T follicular helper cell (primary cell): ENCODE results near the gene REPS1.
"Not testable (repeated sequence)": the region's sequence is repeated elsewhere in the genome, so short reads cannot be mapped to it uniquely, and the experiment has no call there.

ENCODE experiments used
- DNase-seq: peaks from one replicate; pipeline ENCODE4 v3.0.0-alpha.2; 2020; ENCODE audit warnings: low read depth
- total RNA-seq, 2 experiments: gene quantifications; one replicate each; lab custom pipeline; 2026; lab: John Stamatoyannopoulos, UW

The REPS1 gene
- 92.0 reads per million in 2 experiments for total RNA-seq

DNA sequence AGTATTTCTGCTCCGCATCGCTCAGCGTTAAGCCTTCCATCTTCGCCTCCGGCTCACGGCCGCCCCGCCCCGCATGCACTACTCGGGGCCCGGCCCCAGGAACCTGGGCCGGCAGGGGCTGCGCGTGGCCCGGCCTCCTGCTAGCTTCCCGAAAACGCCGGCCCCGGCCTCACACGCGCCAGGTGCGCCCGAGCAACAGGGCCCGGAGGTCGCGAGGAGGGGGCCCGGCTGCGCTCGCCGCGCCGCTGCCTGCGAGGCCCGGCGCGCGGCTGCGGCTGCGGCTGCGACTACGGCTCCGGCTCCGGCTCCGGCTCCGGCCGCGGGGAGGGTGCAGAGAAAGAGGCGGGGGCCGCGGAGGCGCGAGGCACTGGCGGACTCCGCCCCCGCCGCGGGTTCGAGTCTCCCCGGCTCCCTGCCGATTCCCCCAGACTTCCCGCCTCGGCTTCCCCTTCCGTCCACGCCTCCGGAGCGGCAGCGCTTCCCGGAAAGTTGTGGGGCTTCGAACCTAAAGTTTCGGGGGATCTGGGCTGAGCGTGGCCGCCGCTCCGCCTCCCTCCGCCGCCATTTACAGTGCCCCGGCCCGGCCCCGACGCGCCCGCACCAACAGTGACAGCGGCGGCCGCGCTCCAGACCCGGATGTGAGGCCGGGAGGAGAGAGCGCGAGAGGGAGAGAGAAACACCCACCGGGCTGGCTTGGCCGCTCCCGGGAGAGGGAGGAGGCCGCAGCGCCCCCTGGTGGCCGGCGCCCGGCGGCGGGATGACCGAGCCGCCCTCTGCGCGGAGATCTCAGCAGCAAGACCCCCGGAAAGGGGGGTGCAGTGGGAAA is at the start of gene REPS1:
Gene REPS1 (minus strand): TSS at position 611 of the 826 bp plus-strand sequence. CDS start 571 bp downstream, at position 40.
- DNase-seq = peak; percentile 83

DNA sequence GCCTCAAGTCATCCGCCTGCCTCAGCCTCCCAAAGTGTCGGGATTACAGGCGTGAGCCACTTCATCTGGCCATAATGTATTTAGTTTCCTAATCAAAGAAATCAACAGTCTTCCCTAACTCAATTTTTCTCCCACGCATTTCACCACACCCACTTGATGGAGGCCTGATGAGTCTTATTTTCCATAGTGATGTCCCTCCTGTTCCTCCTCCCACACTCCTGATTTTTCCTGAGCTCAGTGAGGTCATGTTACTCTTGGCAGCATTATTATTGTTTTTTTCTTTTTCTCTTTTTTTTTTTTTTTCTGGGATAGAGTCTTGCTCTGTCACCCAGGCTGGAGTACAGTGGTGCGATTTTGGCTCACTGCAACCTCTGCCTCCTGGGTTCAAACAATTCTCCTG is 49.4 kb upstream of the REPS1 start:
- no peak for DNase-seq

DNA sequence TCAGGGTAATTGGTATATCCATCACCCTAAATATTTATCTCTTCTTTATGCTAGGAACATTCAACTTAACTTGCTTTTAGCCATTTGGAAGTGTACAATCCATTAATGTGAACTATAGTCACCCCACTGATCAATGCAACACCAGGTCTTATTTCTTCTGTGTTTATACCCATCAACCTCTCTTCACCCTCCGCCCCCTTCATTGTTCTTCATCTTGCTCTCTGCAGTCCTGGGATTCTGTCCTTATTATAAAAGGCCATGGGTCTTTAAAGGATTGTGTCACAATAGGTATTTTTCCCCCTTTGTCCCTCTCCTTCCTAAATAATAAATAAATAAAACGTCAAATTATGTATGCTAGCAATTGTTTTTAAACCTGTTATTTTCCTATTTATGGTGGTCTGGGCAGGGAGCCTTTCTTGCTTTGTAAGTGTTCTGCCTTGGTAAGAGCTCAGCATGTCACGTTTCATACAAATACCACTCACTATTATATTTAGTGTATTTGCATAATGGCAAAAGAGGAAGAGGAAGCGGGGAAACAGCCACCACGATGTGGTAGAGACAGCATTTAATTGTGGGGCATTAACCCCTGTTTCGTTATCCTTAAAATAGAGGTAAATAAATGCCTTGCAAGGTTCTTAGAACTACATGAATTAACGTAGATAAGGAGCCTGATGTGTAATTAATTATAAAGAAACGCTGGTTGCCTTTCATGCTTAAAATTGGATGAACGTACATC is 42.3 kb upstream of the REPS1 start:
- DNase-seq = no peak

- DNase-seq = peak; percentile 4
Measured at GRCh38 chr6:139029470-139030227, 41.6 kb upstream of the REPS1 start.

DNA sequence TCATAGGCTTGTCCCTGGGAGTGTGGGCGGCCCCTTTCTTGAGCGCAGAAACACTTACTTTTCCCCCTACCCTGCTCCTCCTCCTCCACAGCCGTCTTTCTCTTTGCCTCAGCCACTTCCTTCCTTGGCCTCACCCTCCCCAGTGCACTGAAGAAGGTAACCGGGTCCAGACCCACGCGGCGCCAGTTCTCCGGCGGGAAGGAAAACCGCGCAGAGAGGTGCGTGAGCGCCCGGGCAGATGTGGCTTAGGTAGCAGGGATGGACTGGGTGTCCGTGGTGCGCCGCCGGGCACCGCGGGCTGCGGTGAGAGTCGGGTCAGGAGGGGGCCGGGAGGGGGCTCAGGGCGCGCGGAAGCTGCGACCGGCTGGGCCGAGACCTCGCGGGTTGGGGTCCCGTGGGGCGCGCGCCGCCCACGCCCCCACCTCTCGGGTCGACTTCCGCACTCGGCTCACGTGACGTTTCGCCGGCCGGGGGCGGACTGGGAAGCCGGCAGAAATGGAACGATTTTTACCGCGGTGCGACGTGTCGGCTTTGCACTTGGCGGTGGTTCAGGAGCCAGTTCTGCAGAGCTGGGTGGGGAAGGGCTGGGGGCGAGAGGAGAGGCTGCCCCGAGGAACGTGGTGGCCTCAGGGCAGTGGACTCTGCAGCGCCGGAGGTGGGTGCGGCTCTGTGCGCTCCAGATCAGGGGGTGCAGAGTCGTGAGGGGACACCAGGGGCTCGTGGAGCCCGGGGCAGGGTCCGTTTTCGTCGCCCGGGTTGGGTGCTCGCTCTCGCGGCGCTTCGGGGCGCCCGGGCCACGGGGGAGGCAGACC is 40.8 kb upstream of the REPS1 start, which contains the start of gene ABRACL:
Gene ABRACL (plus strand): TSS at position 88 of the 812 bp plus-strand sequence. CDS start 5,416 bp downstream, outside the sequence.
- DNase-seq = peak; percentile 64

GRCh38 chr6:139028215-139028657 is 40.2 kb upstream of the REPS1 start:
- no peak for DNase-seq

DNA sequence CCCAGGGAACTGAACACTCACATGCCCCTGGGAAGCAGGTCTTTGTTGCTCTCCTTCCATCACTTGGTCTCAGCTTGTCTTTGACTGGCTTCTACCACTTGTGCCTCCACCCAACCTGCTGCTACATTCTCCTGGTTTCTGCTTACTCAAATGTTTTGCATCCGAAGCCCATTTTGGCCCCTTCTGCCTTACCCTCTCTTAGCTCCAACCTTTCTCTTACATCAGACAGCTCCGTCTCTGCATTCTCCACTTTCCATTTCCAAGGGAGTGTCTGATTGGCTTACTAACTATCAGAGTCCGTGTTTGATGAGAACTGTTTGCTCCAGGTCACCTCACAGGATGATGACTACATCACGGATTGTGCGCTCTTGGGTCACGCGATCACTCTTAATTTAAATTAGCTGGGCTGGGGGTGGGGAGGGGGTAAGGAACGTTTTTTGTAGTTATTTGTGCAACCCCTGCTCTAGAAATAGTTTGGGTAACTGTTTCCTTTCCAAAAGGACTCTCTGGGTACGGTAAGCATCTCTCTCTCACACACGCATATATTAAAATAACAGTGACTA is 39.6 kb upstream of the REPS1 start:
- no peak for DNase-seq

DNA sequence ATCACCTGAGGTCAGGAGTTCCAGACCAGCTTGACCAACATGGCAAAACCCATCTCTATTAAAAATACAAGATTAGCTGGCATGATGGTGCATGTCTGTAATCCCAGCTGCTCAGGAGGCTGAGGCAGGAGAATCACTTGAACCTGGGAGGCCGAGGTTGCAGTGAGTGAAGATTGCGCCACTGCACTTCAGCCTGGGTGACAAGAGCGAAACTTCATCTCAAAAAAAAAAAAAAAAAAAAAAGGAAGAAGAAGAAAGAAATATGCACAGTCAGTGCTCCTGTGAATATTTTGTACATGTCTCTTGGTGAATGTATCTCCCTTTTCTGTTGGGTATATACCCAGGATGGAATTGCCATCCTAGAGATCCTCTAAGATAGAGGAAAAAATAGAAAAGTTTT is 37.4 kb upstream of the REPS1 start:
- not testable (repeated sequence) for DNase-seq

DNA sequence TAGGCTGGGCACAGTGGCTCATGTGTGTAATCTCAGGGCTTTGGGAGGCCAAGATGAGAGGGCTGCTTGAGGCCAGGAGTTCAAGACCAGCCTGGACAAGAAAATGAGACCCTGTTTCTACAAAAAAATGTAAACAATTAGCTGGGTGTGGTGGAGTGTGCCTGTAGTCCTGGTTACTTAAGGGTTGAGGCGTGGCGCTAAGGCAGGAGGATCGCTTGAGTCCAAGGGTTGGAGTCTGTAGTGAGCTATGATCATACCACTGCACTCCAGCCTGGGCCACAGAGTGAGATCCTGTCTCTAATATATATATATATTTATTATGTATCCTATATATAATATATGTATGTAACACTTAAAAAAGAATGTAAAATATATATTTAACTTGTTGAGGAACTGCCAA is 32.6 kb upstream of the REPS1 start:
- DNase-seq = no peak

DNA sequence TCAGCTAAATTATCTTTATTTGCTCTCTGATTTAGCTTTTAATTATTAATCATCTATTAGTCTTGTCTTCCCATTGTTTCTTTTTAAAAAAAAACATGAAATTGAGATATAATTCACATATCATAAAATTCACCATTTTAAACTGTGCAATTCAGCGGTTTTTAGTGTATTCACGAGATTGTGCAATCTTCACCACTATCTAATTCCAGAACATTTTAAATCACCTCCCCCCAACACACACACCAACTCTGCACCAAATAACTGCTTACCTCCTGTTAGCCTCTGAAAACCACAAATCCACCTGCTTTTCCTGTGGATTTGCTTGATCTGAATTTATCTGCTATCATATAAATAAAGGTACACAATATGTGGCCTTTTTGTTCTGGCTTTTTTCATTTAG is 31.7 kb upstream of the REPS1 start:
- DNase-seq = no peak

DNA sequence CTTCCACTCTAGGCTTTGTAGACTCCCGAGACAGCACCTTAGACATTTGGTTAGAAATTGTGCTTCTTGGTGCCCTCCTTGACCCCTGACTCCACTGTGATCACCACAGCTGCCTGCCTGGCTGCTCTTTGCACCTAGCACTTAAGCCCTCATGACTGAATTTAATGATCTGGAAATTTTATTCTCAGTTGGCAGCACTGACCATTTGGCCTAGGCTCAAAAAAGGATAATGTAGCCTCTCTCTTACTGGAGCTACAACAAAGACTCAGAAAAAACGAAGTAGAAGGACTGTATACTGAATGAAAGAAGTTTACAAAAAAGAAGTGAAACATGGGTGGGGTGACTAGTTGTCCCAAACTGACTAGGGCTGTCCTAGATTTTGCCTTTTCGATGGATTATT is 29.2 kb upstream of the REPS1 start:
- DNase-seq = no peak

DNA sequence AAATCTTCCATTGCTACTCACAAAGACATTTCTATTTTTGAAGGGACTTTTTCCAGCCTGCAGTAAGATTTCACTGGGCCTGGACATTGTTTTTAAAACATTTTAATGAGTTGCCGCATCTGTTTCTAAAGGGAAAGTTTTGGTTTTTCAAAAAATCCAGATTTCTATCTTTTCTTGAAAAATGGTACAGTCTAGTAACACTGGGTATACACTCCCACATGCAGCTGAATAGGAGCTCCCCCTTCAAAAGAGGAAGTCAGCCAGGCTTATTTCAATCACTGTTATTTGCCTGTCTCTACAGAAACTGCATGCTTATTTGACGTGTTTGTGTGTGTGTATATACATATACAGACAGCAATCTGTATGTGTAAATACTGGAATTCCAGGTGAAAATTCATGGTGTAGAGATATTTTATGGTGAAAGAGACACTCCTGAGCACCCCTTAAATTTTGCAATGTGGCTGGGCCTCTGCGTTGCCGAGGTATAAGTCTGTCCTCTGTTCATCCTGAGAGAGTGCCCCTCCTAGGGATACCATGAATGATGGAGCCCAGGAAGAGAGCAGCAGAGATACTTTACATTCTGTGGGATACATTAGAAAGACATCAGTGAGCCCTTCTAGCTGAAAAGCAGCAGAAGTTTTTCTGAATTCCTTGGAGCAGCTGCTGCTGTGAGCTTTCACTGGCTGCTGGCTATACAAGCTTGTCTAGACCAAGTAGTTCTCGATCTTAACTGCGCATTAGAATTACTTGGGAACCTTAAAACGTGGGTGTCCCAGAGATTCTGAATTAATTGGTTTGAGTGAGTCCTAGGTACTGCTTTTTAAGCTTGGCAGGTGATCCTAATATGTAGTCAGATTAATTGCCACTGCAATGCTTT is 28.5 kb upstream of the REPS1 start:
- no peak for DNase-seq

DNA sequence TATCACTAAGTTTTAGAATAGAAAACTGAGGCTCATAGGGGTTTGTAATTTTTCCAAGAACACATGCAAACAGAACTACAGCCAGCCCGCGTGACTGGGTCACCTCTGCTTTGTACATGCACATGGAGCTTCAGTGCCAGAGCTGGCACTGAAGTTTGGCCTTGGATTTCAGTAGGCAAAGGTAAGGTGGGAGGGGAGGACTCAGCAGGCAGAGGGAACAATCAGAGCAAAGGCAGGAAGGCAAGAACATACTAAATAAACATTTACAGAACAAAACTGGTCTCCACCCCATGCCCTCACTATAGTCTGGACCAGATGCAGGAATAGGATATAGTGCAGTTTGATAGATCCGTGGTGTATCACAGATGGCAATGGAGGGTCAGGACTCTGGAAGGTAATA is 26.9 kb upstream of the REPS1 start:
- DNase-seq = no peak

DNA sequence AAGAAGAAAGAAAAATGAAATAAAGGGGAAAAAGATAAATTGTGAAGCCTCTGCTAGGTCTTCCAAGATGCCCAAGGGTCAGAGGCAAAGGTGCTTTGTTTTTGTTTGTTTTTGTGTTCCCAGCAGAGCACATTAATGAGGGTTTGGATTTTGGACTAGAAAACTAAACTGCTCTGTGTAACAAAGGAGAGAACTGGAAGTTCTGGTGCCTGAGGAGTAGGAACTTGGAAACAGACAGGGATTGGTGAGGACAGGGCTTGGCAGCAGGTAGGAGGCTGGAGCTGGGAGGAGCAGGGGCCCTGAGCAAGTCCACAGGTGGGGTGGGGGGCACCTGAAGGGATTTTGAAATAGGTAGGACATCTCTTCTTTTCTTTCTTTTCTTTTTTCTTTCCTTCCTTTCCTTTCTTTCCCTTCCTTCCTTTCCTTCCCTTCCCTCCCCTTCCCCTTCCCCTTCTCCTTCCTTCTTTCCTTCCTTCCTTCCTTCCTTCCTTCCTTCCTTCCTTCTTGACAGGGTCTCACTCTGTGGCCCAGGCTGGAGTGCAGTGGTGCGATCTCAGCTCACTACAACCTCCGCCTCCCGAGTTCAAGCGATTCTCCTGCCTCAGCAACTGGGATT is 25.2 kb upstream of the REPS1 start:
- DNase-seq = no peak

- no peak for DNase-seq
Measured at GRCh38 chr6:139011980-139012379, 23.9 kb upstream of the REPS1 start.

DNA sequence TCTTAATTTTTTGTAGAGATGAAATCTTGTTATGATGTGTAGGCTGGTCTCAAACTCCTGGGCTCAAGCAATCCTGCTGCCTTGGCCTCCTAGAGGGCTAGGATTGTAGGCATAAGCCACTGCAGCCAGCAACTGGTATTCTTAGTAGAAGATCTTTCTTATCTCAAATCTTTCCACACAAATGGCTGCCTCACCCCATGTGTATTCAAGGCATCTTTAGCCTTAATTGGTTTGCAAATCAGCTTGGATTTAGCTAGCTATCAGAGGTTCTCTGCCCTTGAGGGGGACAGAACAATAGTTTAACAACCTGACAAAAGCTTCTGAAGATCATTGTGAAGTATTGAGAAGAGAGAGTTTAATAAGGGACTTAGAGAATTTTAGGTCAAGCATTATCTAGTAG is 22.6 kb upstream of the REPS1 start:
- DNase-seq = no peak

DNA sequence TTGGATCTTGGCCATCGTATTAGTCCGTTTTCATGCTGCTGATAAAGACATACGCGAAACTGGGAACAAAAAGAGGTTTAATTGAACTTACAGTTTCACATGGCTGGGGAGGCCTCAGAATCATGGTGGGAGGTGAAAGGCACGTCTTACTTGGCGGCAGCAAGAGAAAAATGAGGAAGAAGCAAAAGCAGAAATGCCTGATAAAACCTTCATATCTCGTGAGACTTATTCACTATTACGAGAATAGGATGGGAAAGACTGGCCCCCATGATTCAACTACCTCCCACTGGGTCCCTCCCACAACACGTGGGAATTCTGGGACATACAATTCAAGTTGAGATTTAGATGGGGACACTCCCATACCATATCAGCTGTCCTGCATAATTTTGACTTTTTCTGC is 20.1 kb upstream of the REPS1 start:
- no peak for DNase-seq

DNA sequence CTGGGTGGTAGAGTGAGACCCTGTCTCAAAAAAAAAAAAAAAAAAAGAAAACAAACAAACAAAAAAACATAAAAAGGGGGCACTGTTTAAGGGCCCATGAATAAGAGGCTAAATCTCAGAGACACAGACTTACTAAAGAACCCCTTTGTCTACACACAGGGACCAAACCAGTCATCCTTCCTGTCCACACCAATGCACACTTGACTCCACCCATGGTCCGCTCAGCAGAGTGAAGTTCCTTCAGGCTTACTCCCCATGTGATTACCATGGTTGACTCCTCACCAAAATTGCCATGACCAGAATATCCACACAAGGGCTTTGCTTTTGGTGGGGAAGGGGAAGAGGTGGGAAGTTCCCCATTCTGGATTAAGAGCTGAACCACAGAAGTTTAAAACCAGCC is 19.4 kb upstream of the REPS1 start:
- DNase-seq = no peak

- DNase-seq = no peak
Measured at GRCh38 chr6:139006477-139006876, 18.4 kb upstream of the REPS1 start.

- no peak for DNase-seq
Measured at GRCh38 chr6:139003751-139004150, 15.7 kb upstream of the REPS1 start.
